ENCODE data around the gene SLC22A13.
"Not testable (repeated sequence)": the region's sequence is repeated elsewhere in the genome, so short reads cannot be mapped to it uniquely, and the experiment has no call there.

The SLC22A13 gene

DNA sequence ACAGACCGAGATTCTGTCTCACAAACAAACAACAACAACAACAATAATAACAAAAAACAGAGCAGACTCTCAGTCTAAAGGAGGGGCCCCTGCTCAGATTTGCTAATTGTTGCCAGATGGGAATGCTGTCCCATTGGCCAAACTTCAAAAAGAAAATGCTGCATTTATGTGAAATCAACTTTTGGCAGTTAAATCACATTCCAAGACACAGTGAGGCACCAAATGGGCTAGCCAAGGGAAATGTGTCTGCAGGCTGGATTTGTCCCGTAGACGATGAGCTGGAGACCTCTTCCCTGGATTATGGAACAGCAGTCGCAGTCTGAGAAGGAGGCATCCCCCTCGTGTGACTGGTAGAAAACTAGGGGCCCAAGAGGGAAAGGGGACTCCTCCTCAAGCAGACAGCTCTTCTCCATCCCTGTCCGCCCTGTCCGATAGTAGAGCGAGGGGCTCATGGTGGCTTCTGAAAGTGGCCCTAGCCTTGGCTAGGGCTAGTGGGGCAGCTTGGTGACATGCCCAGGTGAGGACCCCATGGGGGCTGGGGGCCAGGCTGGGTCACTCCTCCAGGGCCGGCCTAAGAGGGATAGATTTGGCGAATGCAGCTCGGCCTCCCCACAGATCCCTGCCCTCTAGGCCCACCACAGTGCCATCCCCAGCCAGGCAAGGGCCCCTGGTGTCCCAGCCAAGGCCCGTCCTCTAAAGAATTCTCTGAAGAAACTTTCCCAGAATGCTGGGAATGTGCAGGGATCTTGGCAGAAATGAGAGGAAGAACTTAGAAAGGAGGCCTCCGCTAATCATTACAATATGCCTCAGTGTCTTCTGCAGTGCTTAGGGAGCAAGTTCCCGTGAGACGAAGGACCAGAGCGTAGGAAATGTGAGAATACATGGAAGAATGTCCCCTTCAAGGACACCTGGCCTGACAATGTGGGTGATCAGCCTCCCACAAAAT, 18.5 kb downstream of the SLC22A13 start:
- Histone ChIP-seq H3K27me3 (ENCODE audit: control insufficient read depth, insufficient read depth, low read length) (no peaks in the 10 kb centered on the region), H3K9ac (ENCODE audit: low read length) (no peak overlapping the region), H3K36me3 (ENCODE audit: control insufficient read depth, insufficient read depth, low read length) (no peaks in the 10 kb centered on the region), H3K4me3 (ENCODE audit: low read length) (no peak overlapping the region), H3K4me1 (ENCODE audit: control insufficient read depth, insufficient read depth, low read length) (no peaks in the 10 kb centered on the region), H3K9me3 (ENCODE audit: control insufficient read depth, low read length) (no peaks in the 10 kb centered on the region)

DNA sequence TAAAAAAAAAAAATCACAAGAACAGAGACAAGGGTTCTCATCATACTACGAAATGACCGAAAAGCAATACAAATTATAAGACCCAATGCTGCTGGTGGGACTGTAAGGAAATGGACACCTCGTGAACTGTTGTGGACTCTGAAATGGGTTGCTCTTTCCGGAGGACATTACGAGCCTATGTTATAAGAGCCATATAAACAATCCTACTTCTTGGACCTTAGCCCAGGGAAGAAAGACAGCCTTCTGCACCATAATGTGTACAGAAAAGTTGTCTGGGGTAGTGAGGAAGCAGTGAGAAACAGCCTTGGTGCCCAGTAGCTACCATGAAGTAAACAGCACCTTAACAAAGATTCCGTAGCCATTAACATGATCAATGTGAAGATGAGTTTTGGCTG, 19.1 kb downstream of the SLC22A13 start:
- no peak overlapping the region for H3K4me3 ChIP-seq (ENCODE audit: low read length)
- H3K27me3 ChIP-seq (ENCODE audit: control insufficient read depth, insufficient read depth, low read length): no peaks in the 10 kb centered on the region
- no peaks in the 10 kb centered on the region for H3K4me1 ChIP-seq (ENCODE audit: control insufficient read depth, insufficient read depth, low read length)
- no peaks in the 10 kb centered on the region for H3K36me3 ChIP-seq (ENCODE audit: control insufficient read depth, insufficient read depth, low read length)
- no peaks in the 10 kb centered on the region for H3K9me3 ChIP-seq (ENCODE audit: control insufficient read depth, low read length)
- no peak overlapping the region for H3K9ac ChIP-seq (ENCODE audit: low read length)

DNA sequence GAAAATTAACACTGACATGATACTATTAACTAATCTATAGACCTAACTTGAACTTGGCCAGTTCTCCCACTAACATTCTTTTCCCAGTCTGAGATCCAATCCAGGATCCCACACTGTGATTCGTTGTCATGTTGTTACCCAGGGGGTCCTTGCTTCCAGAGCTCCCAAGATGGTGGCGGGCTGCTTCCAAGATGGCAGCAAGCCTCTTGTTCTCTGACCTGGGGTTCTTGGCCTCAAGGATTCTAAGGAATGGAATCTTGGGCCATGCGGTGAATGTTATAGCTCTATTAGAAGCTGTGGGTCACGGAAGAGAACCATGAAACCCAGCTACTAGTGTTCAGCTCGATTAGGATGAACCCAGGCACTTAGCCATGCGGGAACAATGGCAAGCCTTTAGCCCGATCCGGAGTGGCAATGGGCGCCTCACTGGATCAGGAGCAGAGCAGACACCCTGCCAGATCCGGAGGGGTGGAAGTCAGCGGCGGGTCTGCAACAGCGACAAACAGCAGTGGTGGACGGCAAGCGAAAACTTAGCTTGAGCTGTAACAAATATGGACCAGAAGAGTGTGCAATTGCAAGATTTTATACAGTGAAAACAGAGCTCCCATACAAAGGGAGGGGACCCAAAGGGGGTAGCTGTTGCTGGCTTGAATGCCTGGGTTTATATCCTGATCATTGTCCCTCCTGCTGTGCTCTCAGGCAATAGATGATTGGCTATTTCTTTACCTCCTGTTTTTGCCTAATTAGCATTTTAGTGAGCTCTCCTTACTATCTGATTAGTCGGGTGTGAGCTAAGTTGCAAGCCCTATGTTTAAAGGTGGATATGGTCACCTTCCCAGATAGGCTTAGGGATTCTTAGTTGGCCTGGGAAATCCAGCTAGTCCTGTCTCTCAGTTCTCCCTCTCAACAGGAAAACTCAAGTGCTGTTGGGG, 23.9 kb downstream of the SLC22A13 start:
- not testable (repeated sequence) for H3K9me3 ChIP-seq (ENCODE audit: control insufficient read depth, low read length); H3K27me3 ChIP-seq (ENCODE audit: control insufficient read depth, insufficient read depth, low read length); H3K9ac ChIP-seq (ENCODE audit: low read length); H3K4me1 ChIP-seq (ENCODE audit: control insufficient read depth, insufficient read depth, low read length); H3K4me3 ChIP-seq (ENCODE audit: low read length); H3K36me3 ChIP-seq (ENCODE audit: control insufficient read depth, insufficient read depth, low read length)

DNA sequence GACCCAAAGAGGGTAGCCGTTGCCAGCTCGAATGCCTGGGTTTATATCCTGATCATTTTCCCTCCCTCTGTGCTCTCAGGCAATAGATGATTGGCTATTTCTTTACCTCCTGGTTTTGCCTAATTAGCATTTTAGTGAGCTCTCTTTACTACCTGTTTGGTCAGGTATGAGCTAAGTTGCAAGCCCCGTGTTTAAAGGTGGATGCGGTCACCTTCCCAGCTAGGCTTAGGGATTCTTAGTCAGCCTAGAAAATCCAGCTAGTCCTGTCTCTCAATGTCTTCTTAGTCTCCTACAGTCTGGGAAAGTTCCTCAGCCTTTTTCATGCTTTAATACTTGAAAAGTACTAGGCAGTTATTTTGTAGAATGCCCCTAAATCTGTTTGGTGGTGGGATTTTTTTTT, 31.4 kb downstream of the SLC22A13 start:
- H3K36me3 ChIP-seq (ENCODE audit: control insufficient read depth, insufficient read depth, low read length); H3K27me3 ChIP-seq (ENCODE audit: control insufficient read depth, insufficient read depth, low read length); H3K4me3 ChIP-seq (ENCODE audit: low read length); H3K4me1 ChIP-seq (ENCODE audit: control insufficient read depth, insufficient read depth, low read length); H3K9ac ChIP-seq (ENCODE audit: low read length); H3K9me3 ChIP-seq (ENCODE audit: control insufficient read depth, low read length): not testable (repeated sequence)

- Histone ChIP-seq H3K9me3 (ENCODE audit: control insufficient read depth, low read length) (no peaks in the 10 kb centered on the region), H3K4me1 (ENCODE audit: control insufficient read depth, insufficient read depth, low read length) (no peaks in the 10 kb centered on the region), H3K27me3 (ENCODE audit: control insufficient read depth, insufficient read depth, low read length) (no peaks in the 10 kb centered on the region), H3K36me3 (ENCODE audit: control insufficient read depth, insufficient read depth, low read length) (no peaks in the 10 kb centered on the region), H3K9ac (ENCODE audit: low read length) (no peak overlapping the region), H3K4me3 (ENCODE audit: low read length) (no peak overlapping the region)
These were observed 31.9 kb downstream of the SLC22A13 start for GRCh38 chr3:38297537-38297936.

DNA sequence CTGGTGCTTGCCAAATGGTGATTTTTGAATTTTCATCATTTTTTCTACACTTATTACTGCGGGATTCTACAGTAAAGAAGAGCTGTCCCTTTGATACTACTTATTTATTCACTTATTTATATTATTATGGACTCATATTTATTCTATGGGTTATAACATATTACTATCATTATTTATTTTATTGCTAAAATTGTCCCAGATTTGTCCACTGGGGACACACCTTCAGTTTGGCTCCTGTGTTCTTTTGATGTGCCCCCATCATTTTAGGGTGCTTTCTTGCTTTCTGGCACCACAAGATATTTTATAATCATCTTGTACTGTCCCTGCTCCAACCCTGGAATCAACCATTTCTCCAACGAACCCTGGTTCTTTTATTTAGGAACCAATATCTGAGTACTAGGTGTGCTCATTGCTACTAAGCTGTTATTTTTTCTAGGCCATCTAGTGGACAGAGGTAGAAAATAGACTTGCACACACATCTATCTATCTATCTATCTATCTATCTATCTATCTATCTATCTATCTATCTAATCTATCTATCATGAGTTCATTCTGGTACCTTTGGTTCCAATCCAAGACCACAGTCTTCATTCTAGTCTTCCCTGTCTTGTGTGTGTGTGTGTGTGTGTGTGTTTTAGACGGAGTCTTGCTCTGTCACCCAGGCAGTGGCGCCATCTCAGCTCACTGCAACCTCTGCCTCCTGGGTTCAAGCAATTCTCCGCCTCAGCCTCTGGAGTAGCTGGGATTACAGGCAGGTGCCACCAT, 32.5 kb downstream of the SLC22A13 start:
- Histone ChIP-seq H3K36me3 (ENCODE audit: control insufficient read depth, insufficient read depth, low read length) (no peaks in the 10 kb centered on the region), H3K4me3 (ENCODE audit: low read length) (no peak overlapping the region), H3K9ac (ENCODE audit: low read length) (no peak overlapping the region), H3K27me3 (ENCODE audit: control insufficient read depth, insufficient read depth, low read length) (no peaks in the 10 kb centered on the region), H3K4me1 (ENCODE audit: control insufficient read depth, insufficient read depth, low read length) (no peaks in the 10 kb centered on the region), H3K9me3 (ENCODE audit: control insufficient read depth, low read length) (no peaks in the 10 kb centered on the region)

GRCh38 chr3:38306941-38307340, 41.3 kb downstream of the SLC22A13 start:
- H3K9me3 ChIP-seq (ENCODE audit: control insufficient read depth, low read length): no peaks in the 10 kb centered on the region
- H3K4me1 ChIP-seq (ENCODE audit: control insufficient read depth, insufficient read depth, low read length): no peaks in the 10 kb centered on the region
- H3K9ac ChIP-seq (ENCODE audit: low read length): no peak overlapping the region
- no peaks in the 10 kb centered on the region for H3K27me3 ChIP-seq (ENCODE audit: control insufficient read depth, insufficient read depth, low read length)
- H3K36me3 ChIP-seq (ENCODE audit: control insufficient read depth, insufficient read depth, low read length): no peaks in the 10 kb centered on the region
- H3K4me3 ChIP-seq (ENCODE audit: low read length): no peak overlapping the region

DNA sequence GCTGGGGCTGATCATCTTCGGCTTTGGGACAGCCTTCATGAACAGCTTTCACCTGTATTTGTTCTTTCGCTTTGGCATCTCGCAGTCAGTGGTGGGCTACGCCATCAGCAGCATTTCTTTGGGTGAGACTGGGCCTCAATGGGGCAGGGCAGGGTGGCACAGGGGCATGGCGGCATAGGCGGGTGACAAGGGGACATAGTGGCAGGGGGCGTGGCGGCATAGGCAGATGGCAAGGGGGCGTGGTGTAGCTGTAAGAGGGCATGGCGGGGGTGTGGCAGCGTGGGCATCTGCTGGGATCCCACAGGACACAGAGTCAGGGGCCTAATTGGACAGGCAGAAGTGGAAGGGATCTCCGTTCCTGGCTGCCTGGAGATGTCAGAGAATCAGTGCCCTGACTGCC, 42.0 kb downstream of the SLC22A13 start:
- no peaks in the 10 kb centered on the region for H3K36me3 ChIP-seq (ENCODE audit: control insufficient read depth, insufficient read depth, low read length)
- H3K9me3 ChIP-seq (ENCODE audit: control insufficient read depth, low read length): no peaks in the 10 kb centered on the region
- H3K27me3 ChIP-seq (ENCODE audit: control insufficient read depth, insufficient read depth, low read length): no peaks in the 10 kb centered on the region

DNA sequence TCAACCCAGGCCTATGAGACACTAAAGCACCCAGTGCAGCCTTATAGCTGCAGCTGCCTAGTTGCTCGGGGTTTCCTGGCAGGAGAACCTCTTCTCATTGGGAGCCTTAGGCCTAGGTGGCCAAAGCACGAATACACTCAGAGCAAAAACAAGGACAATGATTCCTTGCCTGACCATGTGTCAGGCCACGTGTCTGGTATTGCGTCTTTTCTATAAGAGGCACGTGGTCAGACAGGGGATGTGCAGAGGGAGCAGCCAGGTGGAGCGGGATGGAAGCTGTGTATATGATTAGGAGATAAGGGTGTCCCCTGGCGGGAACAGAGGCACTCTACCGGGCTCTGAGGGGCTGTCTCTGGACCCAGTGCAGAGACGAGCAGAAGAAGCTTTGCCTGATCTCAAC, 42.8 kb downstream of the SLC22A13 start:
- no peaks in the 10 kb centered on the region for H3K36me3 ChIP-seq (ENCODE audit: control insufficient read depth, insufficient read depth, low read length)
- H3K4me1 ChIP-seq (ENCODE audit: control insufficient read depth, insufficient read depth, low read length): no peaks in the 10 kb centered on the region
- no peak overlapping the region for H3K9ac ChIP-seq (ENCODE audit: low read length)
- H3K4me3 ChIP-seq (ENCODE audit: low read length): no peak overlapping the region
- H3K27me3 ChIP-seq (ENCODE audit: control insufficient read depth, insufficient read depth, low read length): no peaks in the 10 kb centered on the region
- H3K9me3 ChIP-seq (ENCODE audit: control insufficient read depth, low read length): no peaks in the 10 kb centered on the region

More for the DNA sequence above, 42.0 kb downstream of the SLC22A13 start:
- H3K4me3 ChIP-seq (ENCODE audit: low read length): no peak overlapping the region
- H3K4me1 ChIP-seq (ENCODE audit: control insufficient read depth, insufficient read depth, low read length): no peaks in the 10 kb centered on the region
- no peak overlapping the region for H3K9ac ChIP-seq (ENCODE audit: low read length)

GRCh38 chr3:38311476-38311875, 45.9 kb downstream of the SLC22A13 start:
- no peak overlapping the region for H3K4me3 ChIP-seq (ENCODE audit: low read length)
- H3K4me1 ChIP-seq (ENCODE audit: control insufficient read depth, insufficient read depth, low read length): peaks cover 2% of the 10 kb centered on the region
- peaks cover 4% of the 10 kb centered on the region for H3K27me3 ChIP-seq (ENCODE audit: control insufficient read depth, insufficient read depth, low read length)
- no peak overlapping the region for H3K9ac ChIP-seq (ENCODE audit: low read length)
- H3K9me3 ChIP-seq (ENCODE audit: control insufficient read depth, low read length): no peaks in the 10 kb centered on the region
- H3K36me3 ChIP-seq (ENCODE audit: control insufficient read depth, insufficient read depth, low read length): no peaks in the 10 kb centered on the region

- Histone ChIP-seq H3K9me3 (ENCODE audit: control insufficient read depth, low read length) (no peaks in the 10 kb centered on the region), H3K9ac (ENCODE audit: low read length) (no peak overlapping the region), H3K27me3 (ENCODE audit: control insufficient read depth, insufficient read depth, low read length) (peaks cover 4% of the 10 kb centered on the region), H3K4me3 (ENCODE audit: low read length) (no peak overlapping the region), H3K4me1 (ENCODE audit: control insufficient read depth, insufficient read depth, low read length) (peaks cover 7% of the 10 kb centered on the region), H3K36me3 (ENCODE audit: control insufficient read depth, insufficient read depth, low read length) (no peaks in the 10 kb centered on the region)
These were observed 46.3 kb downstream of the SLC22A13 start for GRCh38 chr3:38311941-38312340.
